ENCODE data around the gene LTO1.

LTO1 gene

DNA sequence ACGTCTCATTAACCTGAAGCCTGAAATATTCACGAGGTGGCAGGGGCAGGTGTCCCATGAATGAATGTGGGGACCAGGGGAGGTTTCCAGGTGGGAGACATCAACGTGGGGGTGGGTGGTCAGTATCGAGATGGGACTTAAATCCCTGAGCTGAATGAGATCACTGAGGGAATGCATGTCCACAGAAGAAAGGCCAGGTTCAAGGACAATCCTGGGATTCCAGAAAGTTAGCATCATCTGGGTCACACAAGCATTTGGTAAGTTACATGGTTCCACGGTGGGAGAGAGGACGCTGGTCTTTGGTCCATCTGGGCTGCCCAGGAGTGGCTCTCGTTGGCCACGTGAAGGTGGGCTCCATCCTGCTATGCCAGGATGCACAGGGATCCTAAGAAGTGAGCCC is 56.9 kb downstream of the LTO1 start:
- FAIRE-seq (no peak), DNase-seq (ENCODE audit: insufficient read length) (no peak)
- no peak for TF ChIP-seq POLR2A (IDR thresholded peaks at IDR 0.05; ENCODE audit: low read depth, low read length)
- TF ChIP-seq POLR2AphosphoS5 (IDR thresholded peaks at IDR 0.05; ENCODE audit: low read depth, low read length) = no peak
- no peak for TF ChIP-seq TAF1 (IDR thresholded peaks at IDR 0.05; ENCODE audit: borderline replicate concordance, low read depth, low read length)

DNA sequence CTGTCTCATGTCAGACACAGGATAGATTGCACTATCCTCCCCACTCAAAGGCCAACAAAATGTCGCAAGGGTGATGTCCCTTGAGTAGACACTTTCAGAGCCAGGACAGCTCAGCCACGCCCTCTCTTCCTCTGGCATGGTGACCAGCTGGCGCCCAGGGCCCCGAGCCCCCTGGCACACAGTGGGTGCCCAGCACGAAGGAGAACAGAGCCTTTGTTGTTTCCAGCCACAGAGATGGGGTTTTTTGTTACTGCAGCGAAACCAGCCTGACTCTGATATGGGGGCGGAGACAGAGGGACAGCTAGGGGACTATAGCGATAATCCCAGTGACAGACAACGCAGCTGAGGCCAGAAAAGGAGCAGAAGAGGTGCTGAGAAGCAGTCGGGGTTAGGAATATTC is 57.5 kb downstream of the LTO1 start:
- FAIRE-seq (no peak), DNase-seq (ENCODE audit: insufficient read length) (no peak)
- no peak for TF ChIP-seq TAF1 (IDR thresholded peaks at IDR 0.05; ENCODE audit: borderline replicate concordance, low read depth, low read length)
- no peak for TF ChIP-seq POLR2A (IDR thresholded peaks at IDR 0.05; ENCODE audit: low read depth, low read length)
- TF ChIP-seq POLR2AphosphoS5 (IDR thresholded peaks at IDR 0.05; ENCODE audit: low read depth, low read length) = no peak

DNA sequence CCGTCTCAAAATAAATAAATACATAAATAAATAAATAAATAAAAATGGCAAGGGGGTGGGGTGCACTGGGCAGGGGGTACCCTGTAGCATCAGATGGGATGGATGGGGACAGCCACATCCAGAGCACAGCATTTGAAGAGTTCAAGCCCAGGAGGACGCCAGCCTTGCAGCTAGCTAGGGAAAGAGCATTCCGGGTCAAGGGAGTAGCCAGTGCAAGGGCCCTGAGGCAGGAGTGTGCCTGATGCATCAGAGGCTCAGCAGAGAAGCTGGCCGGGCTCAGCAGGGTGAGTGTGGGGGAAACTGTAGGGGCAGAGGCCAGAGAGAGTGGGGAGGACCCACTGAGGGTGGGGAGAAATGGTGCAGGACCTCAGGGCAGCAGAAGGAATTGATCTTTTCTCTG is 57.9 kb downstream of the LTO1 start:
- DNase-seq (ENCODE audit: insufficient read length) (no peak), FAIRE-seq (no peak)
- TF ChIP-seq POLR2AphosphoS5 (IDR thresholded peaks at IDR 0.05; ENCODE audit: low read depth, low read length) = no peak
- no peak for TF ChIP-seq POLR2A (IDR thresholded peaks at IDR 0.05; ENCODE audit: low read depth, low read length)
- no peak for TF ChIP-seq TAF1 (IDR thresholded peaks at IDR 0.05; ENCODE audit: borderline replicate concordance, low read depth, low read length)

Measured in GM12892 (cell line).